GM12878 (cell line): ENCODE results near the gene BBS9. TPM values are rescaled to one million over a fixed set of nuclear protein-coding genes. Genes with fewer than 3 reads are reported as not detected.

ENCODE experiments used
- ATAC-seq: fragments of 200-7000 bp; cut with Tn5 transposase; 3 replicates; pipeline ENCODE4 v1.9.1; 2020; ENCODE audit warnings: mild to moderate bottlenecking, moderate library complexity
- BruUV-seq: library from RNA; stranded (reverse); fragments of 400-500 nt; replicated peaks from 2 replicates; lab custom pipeline; 2021; lab: Mats Ljungman, UMichigan
- CTCF ChIA-PET: fragments of 300-600 bp; sonication (Branson Sonifier 250); formaldehyde crosslinking; extraction: SDS; loops from one replicate; lab custom pipeline; 2021; ENCODE audit warnings: inconsistent platforms; lab: Yijun Ruan, JAX
- POLR2A ChIA-PET: fragments of 350-600 bp; formaldehyde crosslinking; extraction: SDS; loops from one replicate; lab custom pipeline; 2021; ENCODE audit warnings: inconsistent platforms; lab: Charles Lee
- RAD21 ChIA-PET: fragments of 300-600 bp; sonication (Branson Sonifier 250); formaldehyde crosslinking; loops from one replicate; lab custom pipeline; 2023; ENCODE audit warnings: antibody characterized with exemption; ENCODE audit not compliant: unreplicated experiment; lab: Charles Lee
- SMC1A ChIA-PET: fragments of 300-600 bp; sonication (Branson Sonifier 250); formaldehyde crosslinking; loops from one replicate; lab custom pipeline; 2023; ENCODE audit not compliant: unreplicated experiment, uncharacterized antibody; lab: Charles Lee
- DNase-seq: peaks from one replicate; pipeline ENCODE4 v3.0.0-alpha.2; 2011; ENCODE audit warnings: low read depth, low spot score
- FAIRE-seq: peaks from 3 replicates; lab custom pipeline; 2011; peaks lifted over from hg19 to GRCh38; lab: Jason Lieb, UNC
- H2AFZ ChIP-seq: 2 replicates; pipeline ENCODE4 v1.6.0; 2011; ENCODE audit warnings: low read depth, low read length, control low read depth; ENCODE audit not compliant: control insufficient read depth
- H3K27ac ChIP-seq: 2 replicates; pipeline ENCODE4 v1.5.1; 2011; ENCODE audit warnings: control low read depth; ENCODE audit not compliant: control insufficient read depth, insufficient read depth
- H3K27me3 ChIP-seq, 2 experiments: replicated peaks in 1 of 2; 2 replicates each; pipeline versions ENCODE4 v1.6.0 to v1.6.1; 2011; ENCODE audit warnings: low read length in 1 of 2; ENCODE audit not compliant: control insufficient read depth in 2 of 2, insufficient read depth in 2 of 2
- H3K36me3 ChIP-seq, 2 experiments: 2 replicates each; pipeline ENCODE4 v1.5.1; 2011; ENCODE audit warnings: low read length in 1 of 2; ENCODE audit not compliant: control insufficient read depth in 2 of 2, insufficient read depth in 2 of 2
- H3K4me1 ChIP-seq: 2 replicates; pipeline ENCODE4 v1.6.1; 2011; ENCODE audit warnings: mild to moderate bottlenecking, low read length, moderate library complexity, mixed read lengths; ENCODE audit not compliant: control insufficient read depth, insufficient read depth
- H3K4me2 ChIP-seq: 2 replicates; pipeline ENCODE4 v1.6.0; 2011; ENCODE audit warnings: control low read depth; ENCODE audit not compliant: control insufficient read depth, insufficient read depth
- H3K4me3 ChIP-seq: fragments of 200-600 bp; sonication (generic); 2 replicates; pipeline ENCODE4 v1.5.1; 2016
- H3K79me2 ChIP-seq: 2 replicates; pipeline ENCODE4 v1.6.0; 2011; ENCODE audit warnings: low read length; ENCODE audit not compliant: control insufficient read depth, insufficient read depth
- H3K9ac ChIP-seq: 2 replicates; pipeline ENCODE4 v1.8.0; 2011; ENCODE audit warnings: low read length, control low read depth, mixed read lengths; ENCODE audit not compliant: control insufficient read depth, insufficient read depth
- H3K9me3 ChIP-seq: replicated peaks from 3 replicates; pipeline ENCODE4 v1.5.1; 2011; ENCODE audit warnings: mild to moderate bottlenecking, low read length; ENCODE audit not compliant: control insufficient read depth, insufficient read depth
- H4K20me1 ChIP-seq: 2 replicates; pipeline ENCODE4 v1.6.0; 2011; ENCODE audit not compliant: control insufficient read depth, insufficient read depth
- BACH1 ChIP-seq: fragments of 450-650 bp; IDR thresholded peaks from 2 replicates; pipeline ENCODE4 v1.6.1; 2017; ENCODE audit warnings: mild to moderate bottlenecking, borderline replicate concordance
- BRCA1 ChIP-seq: IDR thresholded peaks from 2 replicates; pipeline ENCODE4 v1.6.1; 2011; ENCODE audit warnings: low read depth, low read length, improper control_type of control experiment
- CBX5 ChIP-seq: sonication (generic); IDR thresholded peaks from 2 replicates; pipeline ENCODE4 v1.6.1; 2016; ENCODE audit warnings: low read depth, moderate library complexity, mild to moderate bottlenecking, inconsistent platforms
- CHD1 ChIP-seq: IDR thresholded peaks from 2 replicates; pipeline ENCODE4 v1.6.1; 2012; ENCODE audit warnings: low read depth, low read length, improper control_type of control experiment
- EGR1 ChIP-seq, 2 experiments: IDR thresholded peaks; 1 replicate in 1 of 2; 2 replicates in 1 of 2; pipeline ENCODE4 v1.6.1; 2011 to 2012; ENCODE audit warnings: low read depth in 2 of 2, low read length in 2 of 2, borderline replicate concordance in 1 of 2, mild to moderate bottlenecking in 1 of 2, moderate library complexity in 1 of 2
- ETV6 ChIP-seq, 2 experiments: fragments of 450-650 bp in 1 of 2; IDR thresholded peaks in 1 of 2; conservative IDR thresholded peaks in 1 of 2; 2 replicates each; pipeline ENCODE4 v1.6.1; 2014; ENCODE audit warnings: antibody characterized with exemption in 1 of 2, borderline replicate concordance in 1 of 2, low read depth in 1 of 2, mild to moderate bottlenecking in 1 of 2, moderate library complexity in 1 of 2
- KLF5 ChIP-seq: fragments of 450-650 bp; IDR thresholded peaks from 2 replicates; pipeline ENCODE4 v1.6.1; 2014; ENCODE audit warnings: mild to moderate bottlenecking; ENCODE audit not compliant: partially characterized antibody
- NFXL1 ChIP-seq: fragments of 450-650 bp; IDR thresholded peaks from 2 replicates; pipeline ENCODE4 v1.6.1; 2017; ENCODE audit warnings: antibody characterized with exemption, mild to moderate bottlenecking, borderline replicate concordance
- POLR2AphosphoS5 ChIP-seq: IDR thresholded peaks from 2 replicates; pipeline ENCODE4 v1.6.1; 2011; ENCODE audit warnings: mild to moderate bottlenecking, low read length, inconsistent platforms
- RELA ChIP-seq: fragments of 450-650 bp; IDR thresholded peaks from 2 replicates; pipeline ENCODE4 v1.8.0; 2014; ENCODE audit warnings: borderline replicate concordance; ENCODE audit not compliant: partially characterized antibody
- SMAD1 ChIP-seq: fragments of 450-650 bp; IDR thresholded peaks from 2 replicates; pipeline ENCODE4 v1.6.1; 2018; ENCODE audit warnings: mild to moderate bottlenecking, low read depth; ENCODE audit not compliant: partially characterized antibody
- SMC3 ChIP-seq: IDR thresholded peaks from 2 replicates; pipeline ENCODE4 v1.6.1; 2011; ENCODE audit warnings: low read length, improper control_type of control experiment, borderline replicate concordance
- WGBS: methylation state at CpG from one replicate; pipeline ENCODE4 v1.1.6; 2016; ENCODE audit warnings: low lambda C conversion rate; ENCODE audit not compliant: insufficient replicate concordance, insufficient coverage; ENCODE audit errors: missing lambda C conversion rate; 5-methylcytosine and 5-hydroxymethylcytosine counted together
- in situ Hi-C: fragments of 300-500 bp; cut with MboI; formaldehyde crosslinking; loops from 9 replicates; pipeline ENCODE4 v1.14.3; 2018; ENCODE audit warnings: mixed read lengths
- intact Hi-C: fragments of 100-400 bp; cut with micrococcal nuclease; formaldehyde crosslinking; loops from one replicate; pipeline ENCODE4 v1.14.2; 2022; ENCODE audit not compliant: unreplicated experiment
- polyA plus RNA-seq, 11 experiments: library from polyadenylated mRNA; depleted of rRNA in 4 of 11; unstranded in 6 of 11; stranded (reverse) in 5 of 11; fragments of >200 nt; fragmentation: Nextera tagmentation in 4 of 11; fragmentation: Illumina TruSeq in 1 of 11; extraction: Ambion mirVana in 4 of 11; extraction: Trizol in 1 of 11; gene quantifications; 1 replicate in 1 of 11; 2 replicates in 10 of 11; pipeline versions ENCODE4 v1.2.1 to v1.2.3, GENCODE V29; 2011 to 2016; ENCODE audit warnings: inconsistent platforms in 2 of 11, missing spikeins in 2 of 11, low read depth in 1 of 11
- total RNA-seq, 4 experiments: library from RNA; depleted of rRNA in 3 of 4; stranded (reverse); fragments of >200 nt in 3 of 4; fragmentation: Illumina TruSeq in 1 of 4; extraction: Trizol in 1 of 4; gene quantifications; 2 replicates each; pipeline versions ENCODE4 v1.2.1 to v1.2.3, GENCODE V29; 2013 to 2021
- TF ChIP-seq, protein P1 (sequence below): fragments of 450-650 bp; IDR thresholded peaks from 2 replicates; pipeline ENCODE4 v1.6.1; 2016; ENCODE audit warnings: mild to moderate bottlenecking, moderate library complexity, borderline replicate concordance
- TF ChIP-seq, protein P2 (sequence below): fragments of 450-650 bp; IDR thresholded peaks from 2 replicates; pipeline ENCODE4 v1.6.1; 2017; ENCODE audit warnings: mild to moderate bottlenecking, low read depth, inconsistent platforms; ENCODE audit not compliant: poor library complexity, severe bottlenecking

BBS9 gene
- total and polyA plus RNA-seq, 10 of the 15 experiments (the other 5 are each of a cell fraction or from before 2014, with no cell fraction given): 1.2 to 5.6 (median 2.3) TPM

DNA sequence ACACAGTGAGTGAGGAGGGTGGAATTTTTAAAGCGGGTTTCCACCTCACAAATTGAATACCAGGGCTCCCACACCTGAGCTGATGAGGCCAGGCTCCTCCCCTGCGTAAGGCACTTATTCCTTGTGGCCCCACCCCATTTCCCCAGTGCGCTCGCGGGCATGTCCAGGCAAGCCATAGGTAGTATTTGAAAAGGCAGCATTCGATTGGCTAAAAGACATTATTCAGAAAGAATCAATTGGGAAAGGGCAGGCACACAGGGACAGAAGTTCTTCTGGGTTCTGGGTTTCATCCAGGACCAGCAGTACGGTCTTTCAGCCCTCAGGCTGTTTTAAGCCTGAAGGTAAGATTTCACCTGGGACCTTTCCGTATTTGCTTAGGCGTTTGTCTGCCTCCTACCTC lies 222.3 kb downstream of the BBS9 start:
- Histone ChIP-seq H3K9me3 (no peaks in the 10 kb centered on the region), H3K27ac (no peak overlapping the region), H3K9ac (no peak overlapping the region), H3K36me3 (no peaks in the 10 kb centered on the region), H3K4me1 (no peaks in the 10 kb centered on the region), H3K79me2 (no peaks in the 10 kb centered on the region), H2AFZ (no peak overlapping the region), H3K27me3 (no peaks in the 10 kb centered on the region), H4K20me1 (no peaks in the 10 kb centered on the region), H3K4me3 (no peak overlapping the region), H3K4me2 (no peak overlapping the region)
- CTCF ChIA-PET: no interaction called here
- in situ Hi-C loops: no loop called here
- POLR2A ChIA-PET: no interaction called here
- TF ChIP-seq EGR1 (IDR thresholded peaks at IDR 0.05; ENCODE audit: borderline replicate concordance in 1 of 2, low read depth in 2 of 2, low read length in 2 of 2) (no peak), CBX5 (no peak), POLR2AphosphoS5 (no peak), NFXL1 (no peak), BRCA1 (no peak), BACH1 (no peak), RELA (no peak), ETV6 (conservative IDR thresholded peaks at IDR 0.05 in 1 of 2, IDR thresholded peaks at IDR 0.05 in 1 of 2; ENCODE audit: borderline replicate concordance in 1 of 2, low read depth in 1 of 2) (no peak), SMAD1 (no peak), CHD1 (no peak), SMC3 (no peak), KLF5 (no peak)
- TF ChIP-seq, protein P1, sequence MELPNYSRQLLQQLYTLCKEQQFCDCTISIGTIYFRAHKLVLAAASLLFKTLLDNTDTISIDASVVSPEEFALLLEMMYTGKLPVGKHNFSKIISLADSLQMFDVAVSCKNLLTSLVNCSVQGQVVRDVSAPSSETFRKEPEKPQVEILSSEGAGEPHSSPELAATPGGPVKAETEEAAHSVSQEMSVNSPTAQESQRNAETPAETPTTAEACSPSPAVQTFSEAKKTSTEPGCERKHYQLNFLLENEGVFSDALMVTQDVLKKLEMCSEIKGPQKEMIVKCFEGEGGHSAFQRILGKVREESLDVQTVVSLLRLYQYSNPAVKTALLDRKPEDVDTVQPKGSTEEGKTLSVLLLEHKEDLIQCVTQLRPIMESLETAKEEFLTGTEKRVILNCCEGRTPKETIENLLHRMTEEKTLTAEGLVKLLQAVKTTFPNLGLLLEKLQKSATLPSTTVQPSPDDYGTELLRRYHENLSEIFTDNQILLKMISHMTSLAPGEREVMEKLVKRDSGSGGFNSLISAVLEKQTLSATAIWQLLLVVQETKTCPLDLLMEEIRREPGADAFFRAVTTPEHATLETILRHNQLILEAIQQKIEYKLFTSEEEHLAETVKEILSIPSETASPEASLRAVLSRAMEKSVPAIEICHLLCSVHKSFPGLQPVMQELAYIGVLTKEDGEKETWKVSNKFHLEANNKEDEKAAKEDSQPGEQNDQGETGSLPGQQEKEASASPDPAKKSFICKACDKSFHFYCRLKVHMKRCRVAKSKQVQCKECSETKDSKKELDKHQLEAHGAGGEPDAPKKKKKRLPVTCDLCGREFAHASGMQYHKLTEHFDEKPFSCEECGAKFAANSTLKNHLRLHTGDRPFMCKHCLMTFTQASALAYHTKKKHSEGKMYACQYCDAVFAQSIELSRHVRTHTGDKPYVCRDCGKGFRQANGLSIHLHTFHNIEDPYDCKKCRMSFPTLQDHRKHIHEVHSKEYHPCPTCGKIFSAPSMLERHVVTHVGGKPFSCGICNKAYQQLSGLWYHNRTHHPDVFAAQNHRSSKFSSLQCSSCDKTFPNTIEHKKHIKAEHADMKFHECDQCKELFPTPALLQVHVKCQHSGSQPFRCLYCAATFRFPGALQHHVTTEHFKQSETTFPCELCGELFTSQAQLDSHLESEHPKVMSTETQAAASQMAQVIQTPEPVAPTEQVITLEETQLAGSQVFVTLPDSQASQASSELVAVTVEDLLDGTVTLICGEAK: no peak
- TF ChIP-seq, protein P2, sequence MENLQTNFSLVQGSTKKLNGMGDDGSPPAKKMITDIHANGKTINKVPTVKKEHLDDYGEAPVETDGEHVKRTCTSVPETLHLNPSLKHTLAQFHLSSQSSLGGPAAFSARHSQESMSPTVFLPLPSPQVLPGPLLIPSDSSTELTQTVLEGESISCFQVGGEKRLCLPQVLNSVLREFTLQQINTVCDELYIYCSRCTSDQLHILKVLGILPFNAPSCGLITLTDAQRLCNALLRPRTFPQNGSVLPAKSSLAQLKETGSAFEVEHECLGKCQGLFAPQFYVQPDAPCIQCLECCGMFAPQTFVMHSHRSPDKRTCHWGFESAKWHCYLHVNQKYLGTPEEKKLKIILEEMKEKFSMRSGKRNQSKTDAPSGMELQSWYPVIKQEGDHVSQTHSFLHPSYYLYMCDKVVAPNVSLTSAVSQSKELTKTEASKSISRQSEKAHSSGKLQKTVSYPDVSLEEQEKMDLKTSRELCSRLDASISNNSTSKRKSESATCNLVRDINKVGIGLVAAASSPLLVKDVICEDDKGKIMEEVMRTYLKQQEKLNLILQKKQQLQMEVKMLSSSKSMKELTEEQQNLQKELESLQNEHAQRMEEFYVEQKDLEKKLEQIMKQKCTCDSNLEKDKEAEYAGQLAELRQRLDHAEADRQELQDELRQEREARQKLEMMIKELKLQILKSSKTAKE: no peak
- no peak for DNase-seq
- WGBS: 73% methylated on average over 9 of the region's 9 CpGs
- no TSS peak for BruUV-seq
- RAD21 ChIA-PET: no interaction called here
- intact Hi-C loops: no loop called here
- SMC1A ChIA-PET: no interaction called here
- no peak for FAIRE-seq
- no peak for ATAC-seq
